ENCODE measurements around the gene SDSL. TPM values are rescaled to one million over a fixed set of nuclear protein-coding genes. Genes with fewer than 3 reads are reported as not detected.

Gene SDSL
- total and polyA plus RNA-seq, 2 of the 4 experiments (the other 2 are of a cell fraction), result 6.3 to 10.9 TPM

- CTCF ChIA-PET, result interaction anchor here (0.9 kb wide), 1 partner anchor 9 kb away, joined by 6 read pairs; no protein-coding TSS in a partner anchor
- in situ Hi-C loops (cut with MboI; ENCODE audit: low sequenced_read_pairs) (no loop called here), dilution Hi-C loops (cut with HindIII; ENCODE audit: low sequenced_read_pairs, unreplicated experiment) (no loop called here), intact Hi-C loops (cut with micrococcal nuclease) (no loop called here)
- H3K9me3 ChIP-seq (ENCODE audit: control insufficient read depth, insufficient read depth, low read length), result no peaks in the 10 kb centered on the region
- no peak within 1 kb of the TSS for H4K5ac ChIP-seq (ENCODE audit: low read depth, low read length)
- 5% methylated on average over 4 of the region's 43 CpGs; no CpG with 5 or more reads in 1 of the 2 experiments for WGBS, 2 experiments (ENCODE audit: extremely low coverage in 2 of 2, insufficient read length in 1 of 2)
- no peak within 1 kb of the TSS for H2BK5ac ChIP-seq (ENCODE audit: low read depth, low read length, poor library complexity, severe bottlenecking)
- H3K4ac ChIP-seq (ENCODE audit: low read depth, low read length), result no peak within 1 kb of the TSS
- H3K27ac ChIP-seq (ENCODE audit: insufficient read depth, low read length), result no peak within 1 kb of the TSS
- DNase-seq (peak; percentile 13), ATAC-seq (ENCODE audit: low read depth) (no peak)
- H2BK120ac ChIP-seq (ENCODE audit: low read depth, low read length), result no peak within 1 kb of the TSS
- no peaks in the 10 kb centered on the region for H3K79me1 ChIP-seq (ENCODE audit: low read depth in 1 of 2, low read length in 2 of 2)
- H3K56ac ChIP-seq (ENCODE audit: extremely low read depth, insufficient read depth, low read length), result no peak within 1 kb of the TSS
- no peak within 1 kb of the TSS for H3K14ac ChIP-seq (replicated peaks; ENCODE audit: low read depth, low read length)
- no peak within 1 kb of the TSS for H4K91ac ChIP-seq (ENCODE audit: insufficient read depth, low read depth, low read length)
- H3K9ac ChIP-seq (ENCODE audit: low read depth, low read length), result no peak within 1 kb of the TSS
- H3K4me2 ChIP-seq (ENCODE audit: low read depth, low read length), result no peak within 1 kb of the TSS
- no peaks in the 10 kb centered on the region for H3K4me1 ChIP-seq (ENCODE audit: control insufficient read depth, insufficient read depth, low read length)
- no peaks in the 10 kb centered on the region for H3K9me1 ChIP-seq (ENCODE audit: insufficient read depth, low read length)
- no peaks in the 10 kb centered on the region for H4K20me1 ChIP-seq (ENCODE audit: insufficient read depth, low read length)
- no peak within 1 kb of the TSS for H2AFZ ChIP-seq (replicated peaks; ENCODE audit: low read length, poor library complexity)
- TF ChIP-seq NFE2L2 (IDR thresholded peaks at IDR 0.05; ENCODE audit: low read depth, low read length), result no peak
- no peak for TF ChIP-seq MAZ (IDR thresholded peaks at IDR 0.05; ENCODE audit: borderline replicate concordance, low read depth, low read length)
- TF ChIP-seq CHD1 (IDR thresholded peaks at IDR 0.05; ENCODE audit: low read depth, low read length), result no peak
- TF ChIP-seq SMC3 (IDR thresholded peaks at IDR 0.05; ENCODE audit: low read depth, low read length), result no peak
- TF ChIP-seq BHLHE40 (IDR thresholded peaks at IDR 0.05; ENCODE audit: low read depth, low read length), result no peak
- no peak for TF ChIP-seq RAD21 (IDR thresholded peaks at IDR 0.05; ENCODE audit: low read length)
- TF ChIP-seq POLR2A (IDR thresholded peaks at IDR 0.05; ENCODE audit: low read depth, low read length), result no peak
- TF ChIP-seq RFX5 (IDR thresholded peaks at IDR 0.05; ENCODE audit: low read depth, low read length), result no peak
- no peak for TF ChIP-seq FOS (IDR thresholded peaks at IDR 0.05; ENCODE audit: low read depth, low read length)
- TF ChIP-seq USF2 (IDR thresholded peaks at IDR 0.05; ENCODE audit: low read depth, low read length), result no peak
- TF ChIP-seq MXI1 (IDR thresholded peaks at IDR 0.05; ENCODE audit: borderline replicate concordance, low read depth, low read length), result no peak
- TF ChIP-seq MAFK (IDR thresholded peaks at IDR 0.05; ENCODE audit: low read depth, low read length), result no peak
- no peak for TF ChIP-seq CEBPB (IDR thresholded peaks at IDR 0.05; ENCODE audit: low read depth, low read length)
- no peak for TF ChIP-seq CTCF (conservative IDR thresholded peaks at IDR 0.05; ENCODE audit: low read depth, low read length)
- TF ChIP-seq RCOR1 (IDR thresholded peaks at IDR 0.05; ENCODE audit: insufficient replicate concordance, low read length), result no peak
- no peak for TF ChIP-seq ELK1 (IDR thresholded peaks at IDR 0.05; ENCODE audit: borderline replicate concordance, low read depth, low read length)
- BruUV-seq (replicated peaks), result no TSS peak
- no peak within 1 kb of the TSS for H3K23ac ChIP-seq (ENCODE audit: low read depth, low read length)
- no peak within 1 kb of the TSS for H2BK15ac ChIP-seq (ENCODE audit: low read depth, low read length)
- no peaks in the 10 kb centered on the region for H3K36me3 ChIP-seq (ENCODE audit: control insufficient read depth, insufficient read depth, low read length)
- no peak within 1 kb of the TSS for H2AK5ac ChIP-seq (ENCODE audit: low read depth, low read length)
- POLR2A ChIA-PET (ENCODE audit: unreplicated experiment), result no interaction called here
- H2BK20ac ChIP-seq (ENCODE audit: low read depth, low read length), result no peak within 1 kb of the TSS
- H3K27me3 ChIP-seq (ENCODE audit: control insufficient read depth, insufficient read depth, low read length), result peaks cover 95% of the 10 kb centered on the region
- no peak within 1 kb of the TSS for H3K4me3 ChIP-seq (ENCODE audit: insufficient read depth, low read depth, low read length)
- no peak within 1 kb of the TSS for H2AK9ac ChIP-seq (replicated peaks; ENCODE audit: low read depth, low read length, poor library complexity)
- H4K8ac ChIP-seq (ENCODE audit: low read depth in 2 of 2, low read length in 2 of 2), result no peak within 1 kb of the TSS
- H3K18ac ChIP-seq (ENCODE audit: low read depth, low read length), result no peak within 1 kb of the TSS
Measured at GRCh38 chr12:113471619-113472171, 49.5 kb downstream of the SDSL start, which contains the start of gene LHX5. Gene LHX5, minus strand, starts transcription at chr12:113471871. Its CDS starts 373 bp downstream, at chr12:113471498.
